ENCODE measurements around the gene TIPARP.

DNA sequence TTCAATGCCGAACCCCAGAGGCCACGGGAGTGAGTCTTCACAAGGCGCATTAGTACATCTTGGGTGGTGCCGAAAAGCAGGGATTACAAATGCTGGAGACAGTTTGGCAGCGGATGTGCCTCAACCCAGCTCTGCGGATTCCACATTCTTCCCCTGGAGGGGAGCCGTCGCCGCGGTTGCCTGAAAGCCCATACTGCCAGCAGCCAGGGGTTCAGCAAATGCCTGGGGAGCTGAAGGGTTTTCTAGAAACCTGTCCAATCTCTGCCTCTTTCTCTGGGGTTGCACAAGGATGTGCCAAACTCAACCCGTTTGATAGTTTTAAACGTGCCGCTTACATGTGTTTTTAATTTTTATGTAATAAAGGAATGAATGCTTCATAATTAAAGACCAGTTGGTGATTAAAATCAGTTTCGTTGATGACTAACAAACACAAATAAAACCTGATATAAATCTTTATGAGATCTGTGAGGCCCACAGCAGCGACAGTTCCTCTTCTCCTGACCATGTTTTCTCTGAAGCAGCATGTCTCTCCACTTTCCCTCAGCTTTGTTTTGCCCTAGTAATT lies 77.2 kb downstream of the TIPARP start:
- TF ChIP-seq, protein P1, sequence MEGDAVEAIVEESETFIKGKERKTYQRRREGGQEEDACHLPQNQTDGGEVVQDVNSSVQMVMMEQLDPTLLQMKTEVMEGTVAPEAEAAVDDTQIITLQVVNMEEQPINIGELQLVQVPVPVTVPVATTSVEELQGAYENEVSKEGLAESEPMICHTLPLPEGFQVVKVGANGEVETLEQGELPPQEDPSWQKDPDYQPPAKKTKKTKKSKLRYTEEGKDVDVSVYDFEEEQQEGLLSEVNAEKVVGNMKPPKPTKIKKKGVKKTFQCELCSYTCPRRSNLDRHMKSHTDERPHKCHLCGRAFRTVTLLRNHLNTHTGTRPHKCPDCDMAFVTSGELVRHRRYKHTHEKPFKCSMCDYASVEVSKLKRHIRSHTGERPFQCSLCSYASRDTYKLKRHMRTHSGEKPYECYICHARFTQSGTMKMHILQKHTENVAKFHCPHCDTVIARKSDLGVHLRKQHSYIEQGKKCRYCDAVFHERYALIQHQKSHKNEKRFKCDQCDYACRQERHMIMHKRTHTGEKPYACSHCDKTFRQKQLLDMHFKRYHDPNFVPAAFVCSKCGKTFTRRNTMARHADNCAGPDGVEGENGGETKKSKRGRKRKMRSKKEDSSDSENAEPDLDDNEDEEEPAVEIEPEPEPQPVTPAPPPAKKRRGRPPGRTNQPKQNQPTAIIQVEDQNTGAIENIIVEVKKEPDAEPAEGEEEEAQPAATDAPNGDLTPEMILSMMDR (IDR thresholded peaks at IDR 0.05): no peak
- no peak for TF ChIP-seq POLR2A (IDR thresholded peaks at IDR 0.05)
